H1 (cell line): ENCODE measurements around the gene ACKR3.

Experiments
- CTCF ChIP-seq, 3 experiments: IDR thresholded peaks; 1 replicate in 2 of 3; 2 replicates in 1 of 3; pipeline versions ENCODE4 v1.5.1 to v1.6.1; 2011; ENCODE audit warnings: low read length in 3 of 3, mild to moderate bottlenecking in 3 of 3, inconsistent platforms in 2 of 3, low read depth in 1 of 3, moderate library complexity in 1 of 3; ENCODE audit not compliant: insufficient read depth in 1 of 3; ENCODE audit errors: control extremely low read depth in 1 of 3
- EZH2 ChIP-seq: fragments of 200-600 bp; sonication (generic); IDR thresholded peaks from 2 replicates; pipeline ENCODE4 v1.7.1; 2012; ENCODE audit warnings: low read depth, mild to moderate bottlenecking, moderate library complexity, low read length, inconsistent platforms; ENCODE audit not compliant: severe bottlenecking
- JUN ChIP-seq: IDR thresholded peaks from 2 replicates; pipeline ENCODE4 v1.6.1; 2011; ENCODE audit warnings: low read depth, mild to moderate bottlenecking, improper control_type of control experiment, low read length
- POLR2A ChIP-seq, 2 experiments: IDR thresholded peaks; 1 replicate in 1 of 2; 2 replicates in 1 of 2; pipeline ENCODE4 v1.6.1; 2011; ENCODE audit warnings: low read depth in 2 of 2, low read length in 2 of 2, mild to moderate bottlenecking in 2 of 2; ENCODE audit errors: control extremely low read depth in 1 of 2

DNA sequence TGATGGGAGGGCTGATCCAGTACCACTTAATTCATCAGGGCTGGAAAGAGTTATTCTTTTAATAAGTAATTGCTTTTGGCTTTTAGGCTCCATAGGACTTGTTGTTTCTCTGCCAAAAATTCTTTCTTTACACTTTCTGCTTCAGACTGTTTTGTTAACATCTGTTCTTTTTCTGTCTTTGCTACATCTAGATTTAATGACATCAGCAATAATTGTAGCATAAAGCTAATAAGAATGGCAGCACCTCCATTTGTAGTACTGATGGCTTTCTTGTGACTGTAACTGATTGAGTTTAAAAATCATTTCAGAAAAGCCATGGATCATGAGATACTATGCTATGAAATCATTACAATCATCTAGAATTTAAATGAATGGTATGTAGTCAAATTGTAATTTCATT lies 46.4 kb upstream of the ACKR3 start:
- TF ChIP-seq JUN (no peak), POLR2A (IDR thresholded peaks at IDR 0.05; ENCODE audit: control extremely low read depth in 1 of 2, low read depth in 2 of 2, low read length in 2 of 2) (no peak), CTCF (IDR thresholded peaks at IDR 0.05; ENCODE audit: control extremely low read depth in 1 of 3, insufficient read depth in 1 of 3, low read depth in 1 of 3, low read length in 3 of 3) (no peak), EZH2 (no peak)
